Breast epithelium (tissue), 4 donors: ENCODE data around the gene ESPN. TPM values are rescaled to one million over a fixed set of nuclear protein-coding genes. Genes with fewer than 3 reads are reported as not detected.

ENCODE experiments used
- DNase-seq, 2 donors: peaks; one replicate each; pipeline ENCODE4 v3.0.0-alpha.2; 2019; ENCODE audit warnings: low spot score in 2 of 2
- H3K27ac ChIP-seq, 2 donors: fragments of 200-600 bp; sonication (generic) in 1 of 2; one replicate each; pipeline ENCODE4 v1.5.1; 2016 to 2019; ENCODE audit warnings: mild to moderate bottlenecking in 1 of 2
- H3K27me3 ChIP-seq, 2 donors: fragments of 200-600 bp; sonication (generic) in 1 of 2; one replicate each; pipeline versions ENCODE4 v1.5.1 to v1.6.0; 2017 to 2019; ENCODE audit warnings: control low read depth in 1 of 2, mild to moderate bottlenecking in 1 of 2
- H3K36me3 ChIP-seq: fragments of 200-600 bp; one replicate; pipeline ENCODE4 v1.5.1; 2019
- H3K4me1 ChIP-seq, 2 donors: fragments of 200-600 bp; sonication (generic); one replicate each; pipeline ENCODE4 v1.5.1; 2016 to 2019; ENCODE audit warnings: control low read depth in 1 of 2
- H3K4me3 ChIP-seq, 3 donors: fragments of 200-600 bp; sonication (generic); 1 replicate in 2 of 3; 2 replicates in 1 of 3; pipeline ENCODE4 v1.5.1; 2016 to 2019; ENCODE audit warnings: mild to moderate bottlenecking in 3 of 3, moderate library complexity in 2 of 3
- H3K9me3 ChIP-seq, 2 donors: fragments of 200-600 bp; sonication (generic) in 1 of 2; one replicate each; pipeline ENCODE4 v1.5.1; 2016 to 2019; ENCODE audit warnings: control low read depth in 1 of 2
- POLR2A ChIP-seq: fragments of 450-650 bp; IDR thresholded peaks from one replicate; pipeline ENCODE4 v1.6.1; 2016; ENCODE audit warnings: antibody characterized with exemption, mild to moderate bottlenecking, moderate library complexity
- POLR2AphosphoS5 ChIP-seq, 3 donors: sonication (generic); formaldehyde crosslinking; IDR thresholded peaks; one replicate each; pipeline ENCODE4 v1.6.1; 2017; ENCODE audit warnings: antibody characterized with exemption in 3 of 3
- intact Hi-C: fragments of 100-400 bp; cut with DNase I; formaldehyde crosslinking; loops from one replicate; pipeline ENCODE4 v1.15.1; 2023; ENCODE audit warnings: low total_unique reads
- total RNA-seq, 3 donors: library from RNA; depleted of rRNA; stranded (reverse); fragments of >200 nt; gene quantifications; one replicate each; pipeline ENCODE4 v1.1.0, GENCODE V29; 2016
- TF ChIP-seq, protein P1 (sequence below), 3 donors: fragments of 450-650 bp; IDR thresholded peaks; one replicate each; pipeline ENCODE4 v1.5.1; 2016 to 2017; ENCODE audit warnings: antibody characterized with exemption in 3 of 3, mild to moderate bottlenecking in 3 of 3, moderate library complexity in 3 of 3

ESPN gene
- total RNA-seq, 3 donors from 2014 or later: 10.8 to 11.1 TPM; not detected in 1

DNA sequence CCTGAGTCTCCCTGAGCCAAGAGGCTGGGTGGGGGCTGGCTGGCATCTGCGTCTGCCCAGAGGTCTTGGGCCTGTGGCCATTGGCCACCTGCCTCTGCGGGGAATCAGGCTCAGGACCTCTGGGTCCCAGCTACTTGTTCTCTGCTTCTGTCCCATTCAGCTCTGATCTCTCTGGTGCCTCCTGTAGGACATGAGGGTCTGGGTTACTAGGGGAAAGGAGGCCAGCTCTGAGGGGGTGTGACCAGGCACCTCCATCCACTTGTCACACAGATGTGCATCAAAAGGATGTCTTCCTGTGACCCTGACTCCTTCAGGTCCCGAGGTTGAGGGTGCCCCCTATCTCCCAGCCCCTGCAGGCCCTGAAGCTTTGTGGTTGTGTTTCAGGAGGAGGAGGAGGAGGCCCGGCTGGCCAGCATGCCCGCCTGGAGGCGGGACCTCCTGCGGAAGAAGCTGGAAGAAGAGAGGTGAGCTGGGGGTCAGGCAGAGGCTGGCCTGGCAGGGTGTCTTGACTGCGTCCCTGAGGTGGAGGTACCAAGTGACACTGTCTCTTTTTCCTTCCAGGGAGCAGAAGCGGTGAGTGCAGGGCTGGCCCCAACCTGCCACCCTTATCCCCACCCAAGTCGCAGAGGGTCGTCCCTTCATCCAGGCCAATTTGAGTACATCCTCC lies 32.4 kb downstream of the ESPN start:
- no peaks in the 10 kb centered on the region for H3K9me3 ChIP-seq
- H3K27ac ChIP-seq: no peak overlapping the region
- TF ChIP-seq POLR2AphosphoS5 (IDR thresholded peaks at IDR 0.05) (no peak), POLR2A (no peak)
- TF ChIP-seq, protein P1, sequence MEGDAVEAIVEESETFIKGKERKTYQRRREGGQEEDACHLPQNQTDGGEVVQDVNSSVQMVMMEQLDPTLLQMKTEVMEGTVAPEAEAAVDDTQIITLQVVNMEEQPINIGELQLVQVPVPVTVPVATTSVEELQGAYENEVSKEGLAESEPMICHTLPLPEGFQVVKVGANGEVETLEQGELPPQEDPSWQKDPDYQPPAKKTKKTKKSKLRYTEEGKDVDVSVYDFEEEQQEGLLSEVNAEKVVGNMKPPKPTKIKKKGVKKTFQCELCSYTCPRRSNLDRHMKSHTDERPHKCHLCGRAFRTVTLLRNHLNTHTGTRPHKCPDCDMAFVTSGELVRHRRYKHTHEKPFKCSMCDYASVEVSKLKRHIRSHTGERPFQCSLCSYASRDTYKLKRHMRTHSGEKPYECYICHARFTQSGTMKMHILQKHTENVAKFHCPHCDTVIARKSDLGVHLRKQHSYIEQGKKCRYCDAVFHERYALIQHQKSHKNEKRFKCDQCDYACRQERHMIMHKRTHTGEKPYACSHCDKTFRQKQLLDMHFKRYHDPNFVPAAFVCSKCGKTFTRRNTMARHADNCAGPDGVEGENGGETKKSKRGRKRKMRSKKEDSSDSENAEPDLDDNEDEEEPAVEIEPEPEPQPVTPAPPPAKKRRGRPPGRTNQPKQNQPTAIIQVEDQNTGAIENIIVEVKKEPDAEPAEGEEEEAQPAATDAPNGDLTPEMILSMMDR (IDR thresholded peaks at IDR 0.05): no peak
- intact Hi-C loops: no loop called here
- peaks cover 0 to 40% of the 10 kb centered on the region in 2 donors for H3K27me3 ChIP-seq
- no peak overlapping the region for H3K4me3 ChIP-seq
- no peaks in the 10 kb centered on the region for H3K4me1 ChIP-seq
- no peaks in the 10 kb centered on the region for H3K36me3 ChIP-seq
- DNase-seq: no peak

DNA sequence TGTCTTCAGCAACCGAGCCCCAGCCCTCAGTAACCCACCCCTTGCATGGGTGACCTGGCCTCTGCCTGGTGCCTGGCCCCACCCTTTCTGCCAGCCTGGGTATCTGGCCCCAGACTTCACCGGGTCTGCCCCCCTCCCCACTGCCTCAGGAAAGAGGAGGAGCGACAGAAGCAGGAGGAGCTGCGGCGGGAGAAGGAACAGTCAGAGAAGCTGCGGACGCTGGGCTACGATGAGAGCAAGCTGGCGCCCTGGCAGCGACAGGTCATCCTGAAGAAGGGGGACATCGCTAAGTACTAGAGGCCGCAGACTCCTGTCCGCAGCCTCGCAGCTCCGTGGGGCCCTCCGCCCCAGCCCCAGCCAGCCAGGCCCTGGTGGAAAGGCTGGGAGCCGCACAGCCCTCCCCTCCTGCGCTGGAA lies 35.3 kb downstream of the ESPN start:
- Histone ChIP-seq H3K4me3 (peak overlapping the region; percentile 18 to 44 (median 34)), H3K9me3 (no peaks in the 10 kb centered on the region), H3K4me1 (no peaks in the 10 kb centered on the region), H3K27ac (no peak overlapping the region), H3K27me3 (peaks cover 0 to 11% of the 10 kb centered on the region in 2 donors), H3K36me3 (no peaks in the 10 kb centered on the region)
- intact Hi-C loops: no loop called here
- TF ChIP-seq POLR2AphosphoS5 (IDR thresholded peaks at IDR 0.05) (no peak), POLR2A (no peak)
- TF ChIP-seq, protein P1 (IDR thresholded peaks at IDR 0.05): no peak
- no peak for DNase-seq

DNA sequence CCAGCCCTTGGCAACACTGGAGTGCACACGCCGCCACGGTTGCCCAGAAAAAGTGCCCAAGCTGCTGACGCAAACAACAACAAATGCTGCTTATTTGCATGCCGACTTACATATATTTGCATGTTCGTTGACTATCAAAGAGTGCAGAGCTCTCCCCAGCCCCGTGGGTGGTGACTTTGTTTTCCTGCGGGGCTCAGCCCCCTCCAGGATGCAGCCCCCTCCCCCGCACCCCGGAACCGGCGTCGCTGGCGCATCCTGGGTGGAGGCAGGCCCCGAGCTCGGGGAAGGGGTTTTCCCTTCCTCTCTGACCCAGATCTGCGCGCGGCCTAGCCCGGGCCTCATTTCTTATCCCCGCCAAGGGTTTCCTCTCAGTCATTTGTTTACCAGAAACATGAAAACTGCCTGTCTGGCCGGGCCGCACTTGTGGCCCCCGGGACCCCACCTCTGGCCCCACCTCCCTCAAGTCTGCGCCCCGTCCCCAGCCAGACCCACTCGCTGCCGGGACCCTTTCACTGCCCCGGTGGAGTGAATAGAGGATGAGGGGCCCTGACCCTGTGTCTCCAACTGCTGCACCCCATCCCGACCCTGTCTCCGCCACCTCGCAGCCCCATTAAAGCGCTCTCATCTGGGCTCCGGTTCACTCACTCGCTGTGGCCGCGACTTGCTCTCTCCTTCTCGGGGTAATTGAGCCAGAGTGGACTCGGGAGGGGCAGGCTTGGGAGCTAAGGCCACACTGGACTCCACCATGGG lies 35.9 kb downstream of the ESPN start:
- Histone ChIP-seq H3K9me3 (no peaks in the 10 kb centered on the region), H3K27me3 (peaks cover 0 to 4% of the 10 kb centered on the region in 2 donors), H3K36me3 (no peaks in the 10 kb centered on the region), H3K27ac (peak overlapping the region in 1 of 2 donors; percentile 32), H3K4me3 (peak overlapping the region; percentile 18 to 44 (median 34)), H3K4me1 (no peaks in the 10 kb centered on the region)
- TF ChIP-seq POLR2AphosphoS5 (IDR thresholded peaks at IDR 0.05) (no peak), POLR2A (no peak)
- TF ChIP-seq, protein P1 (IDR thresholded peaks at IDR 0.05): no peak
- DNase-seq: no peak
- intact Hi-C loops: no loop called here

DNA sequence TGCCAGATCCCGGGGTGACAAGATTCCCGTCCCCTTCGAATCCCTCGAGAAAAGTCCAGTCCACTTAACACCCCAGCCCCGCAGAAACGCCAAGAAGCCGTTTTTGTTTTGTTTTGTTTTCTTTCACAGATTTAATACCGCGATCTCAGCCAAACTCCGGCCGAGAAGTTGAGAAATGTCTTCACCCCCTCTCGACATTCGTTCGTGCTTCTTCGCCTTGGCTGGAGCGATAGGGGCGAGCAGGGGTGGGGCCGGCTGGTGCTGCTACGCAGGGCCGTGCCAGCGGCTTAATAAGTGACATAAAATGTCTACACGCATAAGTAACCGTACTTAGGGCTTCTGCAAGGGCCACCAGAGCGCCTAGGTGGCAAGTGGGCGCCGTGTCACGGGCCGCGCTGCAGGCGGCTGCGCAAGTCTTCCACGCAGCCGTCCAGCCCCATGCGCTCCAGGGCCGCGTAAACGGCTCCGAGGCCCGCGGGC lies 36.5 kb downstream of the ESPN start:
- no peaks in the 10 kb centered on the region for H3K9me3 ChIP-seq
- no peaks in the 10 kb centered on the region for H3K36me3 ChIP-seq
- peak overlapping the region in 2 of 3 donors; percentile 34 to 44 for H3K4me3 ChIP-seq
- intact Hi-C loops: no loop called here
- H3K27me3 ChIP-seq: no peaks in the 10 kb centered on the region
- no peaks in the 10 kb centered on the region for H3K4me1 ChIP-seq
- peak overlapping the region in 1 of 2 donors; percentile 32 for H3K27ac ChIP-seq
- no peak for DNase-seq
- no peak for TF ChIP-seq POLR2AphosphoS5 (IDR thresholded peaks at IDR 0.05)

DNA sequence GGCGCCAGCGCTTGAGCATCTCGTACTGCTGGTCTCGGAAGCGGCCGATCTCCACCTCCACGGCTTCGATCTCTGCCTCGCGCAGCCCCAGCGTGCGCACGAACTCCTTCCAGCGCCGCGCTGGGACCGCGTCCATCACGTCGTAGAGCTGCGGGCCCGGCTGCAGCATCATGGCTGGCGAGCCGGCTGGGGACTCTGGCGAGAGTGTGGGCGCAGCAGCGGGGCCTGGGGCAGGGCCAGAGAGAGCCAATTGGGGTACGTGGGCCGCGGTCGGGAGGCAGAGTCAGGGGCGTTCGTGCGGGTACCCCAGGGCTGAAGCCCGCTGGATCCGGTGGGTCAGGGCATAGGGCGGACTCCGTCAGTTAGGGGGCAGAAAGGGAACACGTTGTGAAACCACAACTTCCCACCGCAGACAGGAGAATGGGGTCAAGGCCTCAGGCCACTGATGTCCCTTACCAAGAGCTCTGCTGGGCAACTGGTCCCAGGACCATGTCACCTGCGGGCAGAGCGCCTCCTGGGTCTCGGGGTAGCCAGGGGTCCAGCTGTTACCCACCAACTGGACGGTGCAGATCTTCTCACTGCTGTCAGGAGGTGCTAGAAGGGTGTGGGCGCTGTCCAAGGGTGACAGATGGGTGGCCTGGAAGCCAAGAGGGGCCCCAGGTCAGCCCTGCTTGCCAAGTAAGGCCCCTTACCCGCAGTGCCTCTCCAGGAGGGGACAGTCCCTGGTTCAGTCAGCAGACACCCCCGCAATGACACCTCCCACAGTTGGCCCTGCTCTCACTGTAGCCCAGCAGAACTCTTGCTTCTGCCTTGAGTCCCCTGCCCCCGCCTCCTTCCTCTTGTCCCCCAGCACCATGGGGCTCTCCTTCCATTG lies 37.2 kb downstream of the ESPN start:
- no peak overlapping the region for H3K27ac ChIP-seq
- H3K4me3 ChIP-seq: no peak overlapping the region
- intact Hi-C loops: no loop called here
- no peaks in the 10 kb centered on the region for H3K4me1 ChIP-seq
- no peaks in the 10 kb centered on the region for H3K9me3 ChIP-seq
- TF ChIP-seq, protein P1 (IDR thresholded peaks at IDR 0.05): no peak
- TF ChIP-seq POLR2A: no peak
- TF ChIP-seq POLR2AphosphoS5 (IDR thresholded peaks at IDR 0.05): no peak
- no peaks in the 10 kb centered on the region for H3K27me3 ChIP-seq
- H3K36me3 ChIP-seq: no peaks in the 10 kb centered on the region
- DNase-seq: no peak
